Measurements from ENCODE around the gene DPP6. TPM values are rescaled to one million over a fixed set of nuclear protein-coding genes. Genes with fewer than 3 reads are reported as not detected.

DPP6 gene
- total RNA-seq, 2 experiments from 2014 or later = not detected

DNA sequence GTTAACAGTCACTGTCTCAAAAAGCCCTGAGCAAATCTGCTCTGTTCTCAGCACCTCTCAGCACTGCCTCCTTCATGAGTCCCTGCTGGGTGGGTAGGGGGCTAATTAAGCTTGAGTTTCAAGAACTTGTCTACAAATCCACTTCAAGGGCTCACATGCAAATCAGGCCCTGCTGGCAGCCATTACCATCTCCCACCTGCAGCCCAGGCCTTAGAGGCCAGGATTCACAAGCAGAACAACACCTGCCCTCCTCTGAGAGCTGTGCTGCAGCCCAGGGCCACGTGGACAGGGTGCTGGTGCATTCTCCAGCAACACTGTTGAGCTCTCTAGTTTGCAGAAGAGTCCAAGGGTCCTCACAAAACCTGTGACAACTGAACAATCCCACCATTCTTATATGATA is 119.2 kb downstream of the DPP6 start:
- ChIA-PET POLR2A (no interaction called here), CTCF (no interaction called here)
- H3K4me3 Mint-ChIP-seq = no peak overlapping the region
- intact Hi-C loops (cut with DNase I, micrococcal nuclease) = no loop called here
- no peaks in the 10 kb centered on the region for H3K27me3 Mint-ChIP-seq
- ATAC-seq (no peak), DNase-seq (no peak)
- no peak overlapping the region for H3K27ac Mint-ChIP-seq
- no peaks in the 10 kb centered on the region for H3K36me3 Mint-ChIP-seq (ENCODE audit: low read depth)
- H3K9me3 Mint-ChIP-seq (ENCODE audit: low read depth) = no peaks in the 10 kb centered on the region
- no peaks in the 10 kb centered on the region for H3K4me1 Mint-ChIP-seq

DNA sequence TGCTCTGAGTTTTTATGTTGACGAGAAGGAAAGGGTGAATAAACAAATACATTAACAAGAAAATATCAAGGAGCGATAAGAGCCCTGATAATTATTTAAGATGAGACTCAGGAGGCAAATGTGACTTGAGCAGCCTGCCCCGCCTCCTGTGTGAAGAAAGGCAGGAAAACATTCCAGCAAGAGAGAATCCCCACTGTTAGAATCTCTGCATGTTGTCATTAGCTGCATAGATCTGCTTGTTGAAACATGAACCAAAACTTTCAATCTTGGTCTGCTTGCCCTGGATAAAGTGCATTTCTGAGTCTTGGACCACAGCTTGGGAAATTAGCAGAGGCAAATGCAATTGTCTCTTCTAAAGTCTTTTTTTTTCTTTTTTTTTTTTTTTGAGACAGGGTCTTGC is 120.0 kb downstream of the DPP6 start:
- no peaks in the 10 kb centered on the region for H3K27me3 Mint-ChIP-seq

DNA sequence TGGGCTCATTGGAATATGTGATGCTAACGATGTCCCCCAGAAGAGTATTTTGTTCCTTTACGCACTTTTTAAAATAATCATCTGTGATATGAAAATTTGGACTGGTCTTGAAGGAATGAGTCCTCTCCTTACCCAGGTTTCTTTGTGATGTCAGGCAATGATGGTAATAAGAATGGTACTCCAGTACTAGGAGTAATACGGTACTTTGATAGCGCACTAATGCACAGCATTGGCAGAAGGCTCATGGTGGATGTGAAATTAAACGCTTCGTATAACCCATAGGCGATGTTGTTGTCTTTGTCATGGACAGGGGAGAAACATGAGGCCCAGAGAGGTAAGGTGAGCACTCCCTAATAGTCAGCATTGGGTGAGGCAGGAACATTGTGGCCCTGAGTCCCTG is 125.4 kb downstream of the DPP6 start:
- CTCF ChIA-PET = no interaction called here
- POLR2A ChIA-PET = no interaction called here

More for the DNA sequence above, 120.0 kb downstream of the DPP6 start:
- DNase-seq (no peak), ATAC-seq (no peak)
- no peaks in the 10 kb centered on the region for H3K9me3 Mint-ChIP-seq (ENCODE audit: low read depth)
- H3K27ac Mint-ChIP-seq = no peak overlapping the region
- H3K4me1 Mint-ChIP-seq = no peaks in the 10 kb centered on the region
- H3K4me3 Mint-ChIP-seq = no peak overlapping the region
- intact Hi-C loops (cut with DNase I, micrococcal nuclease) = no loop called here
- ChIA-PET POLR2A (no interaction called here), CTCF (no interaction called here)
- H3K36me3 Mint-ChIP-seq (ENCODE audit: low read depth) = no peaks in the 10 kb centered on the region

DNA sequence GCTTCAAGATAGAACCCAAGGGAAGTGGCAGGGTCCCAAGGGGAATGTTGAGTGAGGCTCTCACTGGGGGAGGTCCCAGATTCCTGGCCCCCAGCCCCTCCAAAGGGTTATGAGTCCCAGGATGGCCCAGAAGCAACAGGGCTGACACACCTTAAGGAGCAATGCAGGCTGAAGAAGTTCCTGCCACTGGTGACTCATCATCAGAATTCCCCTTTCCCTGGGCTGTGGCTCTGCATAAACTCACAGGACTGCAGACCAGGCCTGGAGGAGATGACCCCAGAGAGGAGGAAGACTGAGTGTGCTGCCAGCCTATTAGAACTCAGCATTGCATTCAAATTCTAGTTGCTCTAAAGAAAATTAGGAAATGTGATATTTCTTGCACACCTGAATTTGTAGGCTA is 126.7 kb downstream of the DPP6 start:
- Mint-ChIP-seq H3K27me3 (no peaks in the 10 kb centered on the region), H3K27ac (no peak overlapping the region), H3K9me3 (ENCODE audit: low read depth) (no peaks in the 10 kb centered on the region), H3K4me3 (no peak overlapping the region), H3K36me3 (ENCODE audit: low read depth) (no peaks in the 10 kb centered on the region), H3K4me1 (no peaks in the 10 kb centered on the region)
- intact Hi-C loops (cut with DNase I, micrococcal nuclease) = no loop called here
- ATAC-seq (no peak), DNase-seq (no peak)
- ChIA-PET POLR2A (no interaction called here), CTCF (no interaction called here)

More for the DNA sequence above, 125.4 kb downstream of the DPP6 start:
- H3K4me1 Mint-ChIP-seq = no peaks in the 10 kb centered on the region
- no peaks in the 10 kb centered on the region for H3K9me3 Mint-ChIP-seq (ENCODE audit: low read depth)
- no peak for DNase-seq
- intact Hi-C loops (cut with DNase I, micrococcal nuclease) = no loop called here
- no peak overlapping the region for H3K27ac Mint-ChIP-seq
- H3K4me3 Mint-ChIP-seq = no peak overlapping the region
- no peaks in the 10 kb centered on the region for H3K36me3 Mint-ChIP-seq (ENCODE audit: low read depth)
- no peaks in the 10 kb centered on the region for H3K27me3 Mint-ChIP-seq
- ATAC-seq = no peak

DNA sequence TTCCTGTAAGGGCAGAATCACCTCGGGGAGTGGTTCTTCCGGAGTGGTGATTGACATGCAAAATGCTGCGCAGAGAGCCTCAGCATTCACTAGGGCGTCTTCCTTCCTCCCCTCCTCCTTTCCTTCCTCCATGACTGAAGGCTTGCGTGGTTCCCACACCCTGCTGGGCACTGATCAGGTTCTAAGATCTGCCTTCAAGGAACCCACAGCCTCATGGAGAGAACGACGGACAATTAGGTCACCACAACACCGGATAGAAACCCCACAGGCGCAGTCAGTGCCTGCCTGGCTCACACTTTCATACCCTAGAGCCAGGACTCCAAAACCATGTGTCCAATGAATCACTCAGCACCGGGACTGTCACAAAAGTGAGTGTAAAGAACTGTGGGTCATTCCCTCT is 131.3 kb downstream of the DPP6 start:
- DNase-seq = no peak
- ChIA-PET POLR2A (no interaction called here), CTCF (no interaction called here)
- intact Hi-C loops (cut with DNase I, micrococcal nuclease) = no loop called here
- Mint-ChIP-seq H3K9me3 (ENCODE audit: low read depth) (no peaks in the 10 kb centered on the region), H3K36me3 (ENCODE audit: low read depth) (no peaks in the 10 kb centered on the region), H3K4me3 (no peak overlapping the region), H3K27me3 (no peaks in the 10 kb centered on the region), H3K27ac (no peak overlapping the region), H3K4me1 (no peaks in the 10 kb centered on the region)
- ATAC-seq = no peak

GRCh38 chr7:154183946-154184345 is 131.7 kb downstream of the DPP6 start:
- CTCF ChIA-PET = no interaction called here
- no peak for ATAC-seq
- intact Hi-C loops (cut with DNase I, micrococcal nuclease) = no loop called here
- Mint-ChIP-seq H3K9me3 (ENCODE audit: low read depth) (no peaks in the 10 kb centered on the region), H3K27me3 (no peaks in the 10 kb centered on the region), H3K4me1 (no peaks in the 10 kb centered on the region), H3K27ac (no peak overlapping the region), H3K36me3 (ENCODE audit: low read depth) (no peaks in the 10 kb centered on the region), H3K4me3 (no peak overlapping the region)
- DNase-seq = no peak
- POLR2A ChIA-PET = no interaction called here

DNA sequence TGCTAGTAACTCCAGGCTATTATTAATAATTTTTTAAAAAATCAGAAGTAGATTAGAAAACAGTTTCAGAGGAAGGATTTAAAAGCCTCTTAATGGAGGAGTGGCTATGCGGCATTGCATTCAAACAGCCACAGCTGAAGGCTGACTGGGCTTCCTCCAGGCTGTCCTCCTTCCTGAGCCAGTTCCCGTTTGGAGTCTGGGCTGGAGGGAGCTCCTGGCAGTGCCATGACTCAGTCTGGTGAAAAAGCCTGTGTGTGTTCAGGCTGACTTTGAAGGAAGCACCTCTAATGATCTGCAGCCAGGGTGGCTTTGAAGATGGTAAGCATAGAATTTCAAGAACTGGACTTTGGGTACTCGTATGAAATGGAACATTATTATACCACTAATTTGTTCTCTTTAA is 134.6 kb downstream of the DPP6 start:
- DNase-seq = no peak
- H3K27ac Mint-ChIP-seq = no peak overlapping the region
- no peaks in the 10 kb centered on the region for H3K9me3 Mint-ChIP-seq (ENCODE audit: low read depth)
- no peak for ATAC-seq
- POLR2A ChIA-PET = no interaction called here
- H3K27me3 Mint-ChIP-seq = no peaks in the 10 kb centered on the region
- H3K36me3 Mint-ChIP-seq (ENCODE audit: low read depth) = no peaks in the 10 kb centered on the region
- CTCF ChIA-PET = no interaction called here
- intact Hi-C loops (cut with DNase I, micrococcal nuclease) = no loop called here
- H3K4me3 Mint-ChIP-seq = no peak overlapping the region
- H3K4me1 Mint-ChIP-seq = no peaks in the 10 kb centered on the region

DNA sequence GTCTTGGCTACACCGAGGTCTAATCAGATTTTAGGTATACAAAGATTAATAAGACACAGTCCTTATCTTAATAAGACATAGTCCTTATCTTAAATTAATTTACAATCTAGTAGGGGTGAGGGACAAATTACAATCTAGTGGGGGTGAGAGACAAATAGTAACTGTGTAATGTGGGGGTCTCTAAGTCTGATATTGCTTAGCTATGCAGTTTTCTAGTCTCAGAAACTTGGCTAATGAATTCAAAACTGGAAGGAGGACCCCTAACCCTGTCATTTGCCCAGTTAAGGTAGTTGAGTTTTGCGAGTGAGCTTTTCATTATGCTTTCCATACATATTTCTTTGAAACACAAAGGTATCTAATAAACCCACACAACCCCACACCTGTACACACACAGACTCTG is 136.1 kb downstream of the DPP6 start:
- ATAC-seq (no peak), DNase-seq (no peak)
- Mint-ChIP-seq H3K4me1 (no peaks in the 10 kb centered on the region), H3K27ac (no peak overlapping the region), H3K36me3 (ENCODE audit: low read depth) (no peaks in the 10 kb centered on the region), H3K27me3 (no peaks in the 10 kb centered on the region), H3K9me3 (ENCODE audit: low read depth) (no peaks in the 10 kb centered on the region), H3K4me3 (no peak overlapping the region)
- intact Hi-C loops (cut with DNase I, micrococcal nuclease) = no loop called here
- ChIA-PET CTCF (no interaction called here), POLR2A (no interaction called here)

- no peak overlapping the region for H3K4me3 Mint-ChIP-seq
- H3K27me3 Mint-ChIP-seq = no peaks in the 10 kb centered on the region
- CTCF ChIA-PET = no interaction called here
Measured at GRCh38 chr7:154195266-154195665, 143.1 kb downstream of the DPP6 start.

DNA sequence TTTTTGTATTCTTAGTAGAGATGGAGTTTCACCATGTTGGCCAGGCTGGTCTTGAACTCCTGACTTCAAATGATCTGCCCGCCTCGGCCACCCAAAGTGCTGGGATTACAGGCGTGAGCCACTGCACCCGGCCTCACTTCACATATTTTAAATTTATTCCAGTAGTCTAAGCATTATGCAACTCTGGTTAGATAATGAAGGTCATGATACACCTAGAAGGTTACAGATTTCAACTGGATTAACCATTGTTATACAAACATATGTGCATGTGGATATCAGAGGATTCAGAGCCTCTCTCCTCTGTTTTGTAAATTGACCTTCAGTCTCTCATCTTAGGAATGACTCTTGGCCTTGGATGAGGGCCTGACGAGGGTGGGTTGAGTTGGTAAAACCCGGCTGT is 146.3 kb downstream of the DPP6 start:
- no peak for DNase-seq
- Mint-ChIP-seq H3K27ac (no peak overlapping the region), H3K4me3 (no peak overlapping the region), H3K36me3 (ENCODE audit: low read depth) (no peaks in the 10 kb centered on the region), H3K4me1 (no peaks in the 10 kb centered on the region), H3K27me3 (no peaks in the 10 kb centered on the region), H3K9me3 (ENCODE audit: low read depth) (peaks cover 6% of the 10 kb centered on the region)
- ChIA-PET POLR2A (no interaction called here), CTCF (no interaction called here)
- no peak for ATAC-seq
- intact Hi-C loops (cut with DNase I, micrococcal nuclease) = no loop called here

More at GRCh38 chr7:154195266-154195665, 143.1 kb downstream of the DPP6 start:
- ATAC-seq (no peak), DNase-seq (no peak)
- intact Hi-C loops (cut with DNase I, micrococcal nuclease) = no loop called here
- peaks cover 6% of the 10 kb centered on the region for H3K9me3 Mint-ChIP-seq (ENCODE audit: low read depth)
- no peaks in the 10 kb centered on the region for H3K36me3 Mint-ChIP-seq (ENCODE audit: low read depth)
- H3K27ac Mint-ChIP-seq = no peak overlapping the region
- no peaks in the 10 kb centered on the region for H3K4me1 Mint-ChIP-seq
- POLR2A ChIA-PET = no interaction called here

GRCh38 chr7:154200241-154200640 is 148.0 kb downstream of the DPP6 start:
- Mint-ChIP-seq H3K9me3 (ENCODE audit: low read depth) (peaks cover 6% of the 10 kb centered on the region), H3K4me3 (no peak overlapping the region), H3K36me3 (ENCODE audit: low read depth) (no peaks in the 10 kb centered on the region), H3K4me1 (no peaks in the 10 kb centered on the region), H3K27ac (no peak overlapping the region), H3K27me3 (no peaks in the 10 kb centered on the region)
- POLR2A ChIA-PET = no interaction called here
- no peak for DNase-seq
- intact Hi-C loops (cut with DNase I, micrococcal nuclease) = no loop called here
- ATAC-seq = no peak
- CTCF ChIA-PET = interaction anchor here (0.6 kb wide), 1 partner anchor 595 kb away, joined by 3 read pairs; no protein-coding TSS in a partner anchor

- intact Hi-C loops (cut with DNase I, micrococcal nuclease) = no loop called here
- Mint-ChIP-seq H3K27ac (no peak overlapping the region), H3K4me1 (no peaks in the 10 kb centered on the region), H3K4me3 (no peak overlapping the region), H3K9me3 (ENCODE audit: low read depth) (peaks cover under 1% of the 10 kb centered on the region), H3K27me3 (no peaks in the 10 kb centered on the region), H3K36me3 (ENCODE audit: low read depth) (no peaks in the 10 kb centered on the region)
- no peak for ATAC-seq
- DNase-seq = no peak
- CTCF ChIA-PET = interaction anchor here (0.5 kb wide), 1 partner anchor 547 kb away, joined by 3 read pairs; no protein-coding TSS in a partner anchor
- POLR2A ChIA-PET = no interaction called here
Measured at GRCh38 chr7:154202002-154202401, 149.8 kb downstream of the DPP6 start.

DNA sequence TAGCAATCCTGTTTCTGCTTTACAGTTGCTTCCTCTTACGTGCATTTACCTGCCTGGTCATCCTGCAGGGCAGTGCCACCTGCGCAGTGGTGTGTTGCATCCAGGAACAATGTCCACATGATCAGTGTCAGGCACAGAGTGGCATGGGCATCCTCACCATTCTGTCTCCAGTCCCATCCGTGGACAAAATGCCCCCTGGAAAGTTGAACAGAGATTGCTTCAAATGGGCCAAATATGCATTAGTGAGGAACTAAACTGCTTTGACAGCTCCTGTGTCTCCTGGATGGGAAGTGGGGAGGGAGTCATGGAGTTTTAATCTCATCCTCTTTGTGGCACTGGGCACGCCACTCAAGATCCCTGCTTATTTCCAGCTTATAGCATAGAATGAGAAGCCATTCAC is 151.8 kb downstream of the DPP6 start:
- no peaks in the 10 kb centered on the region for H3K4me1 Mint-ChIP-seq
- ChIA-PET CTCF (no interaction called here), POLR2A (no interaction called here)
- ATAC-seq (no peak), DNase-seq (no peak)
- intact Hi-C loops (cut with DNase I, micrococcal nuclease) = no loop called here
- H3K9me3 Mint-ChIP-seq (ENCODE audit: low read depth) = peaks cover 2% of the 10 kb centered on the region
- H3K27me3 Mint-ChIP-seq = no peaks in the 10 kb centered on the region
- H3K4me3 Mint-ChIP-seq = no peak overlapping the region
- H3K27ac Mint-ChIP-seq = no peak overlapping the region
- no peaks in the 10 kb centered on the region for H3K36me3 Mint-ChIP-seq (ENCODE audit: low read depth)
